Measurements from ENCODE around the gene HCN4.

HCN4 gene

DNA sequence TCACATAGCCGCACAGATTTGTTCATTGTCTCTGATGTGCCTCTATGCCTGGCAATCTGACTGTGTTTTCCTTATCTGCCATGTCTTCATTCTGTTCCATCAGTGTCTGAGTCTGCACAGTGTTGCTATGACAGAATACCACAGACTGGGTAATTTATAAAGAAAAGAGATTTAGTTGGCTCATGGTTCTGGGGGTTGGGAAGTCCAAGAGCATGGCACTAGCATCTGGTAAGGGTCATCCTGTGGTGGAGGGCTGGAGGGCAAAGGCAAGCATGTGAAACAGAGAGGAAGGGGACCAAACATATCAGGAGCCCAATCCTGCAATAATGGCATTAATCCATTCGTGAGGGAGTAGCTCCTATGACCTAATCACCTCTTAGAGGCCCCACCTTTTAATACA lies 11.9 kb upstream of the HCN4 start:
- no peak for DNase-seq (ENCODE audit: low read depth in 1 of 2, low spot score in 1 of 2)

DNA sequence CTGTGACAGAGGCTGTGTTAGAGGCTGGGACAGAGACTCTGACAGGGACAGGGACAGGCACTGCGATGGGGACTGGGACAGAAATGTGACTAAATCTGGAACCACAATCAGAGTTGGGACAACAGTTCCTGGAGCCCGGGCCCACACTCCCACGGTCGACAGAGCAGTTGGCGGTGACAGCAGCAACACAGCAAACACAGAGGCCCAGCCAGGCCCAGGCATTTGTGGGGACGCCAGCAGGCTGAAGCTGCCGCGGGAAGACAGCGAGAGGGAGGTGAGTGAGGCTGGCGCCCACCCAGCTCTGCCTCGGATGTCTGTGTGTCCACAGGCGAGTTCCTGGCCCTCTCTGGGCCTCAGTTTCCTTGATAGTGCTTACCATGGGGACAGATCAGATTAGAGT lies 9.3 kb upstream of the HCN4 start:
- no peak for DNase-seq (ENCODE audit: low read depth in 1 of 2, low spot score in 1 of 2)

DNA sequence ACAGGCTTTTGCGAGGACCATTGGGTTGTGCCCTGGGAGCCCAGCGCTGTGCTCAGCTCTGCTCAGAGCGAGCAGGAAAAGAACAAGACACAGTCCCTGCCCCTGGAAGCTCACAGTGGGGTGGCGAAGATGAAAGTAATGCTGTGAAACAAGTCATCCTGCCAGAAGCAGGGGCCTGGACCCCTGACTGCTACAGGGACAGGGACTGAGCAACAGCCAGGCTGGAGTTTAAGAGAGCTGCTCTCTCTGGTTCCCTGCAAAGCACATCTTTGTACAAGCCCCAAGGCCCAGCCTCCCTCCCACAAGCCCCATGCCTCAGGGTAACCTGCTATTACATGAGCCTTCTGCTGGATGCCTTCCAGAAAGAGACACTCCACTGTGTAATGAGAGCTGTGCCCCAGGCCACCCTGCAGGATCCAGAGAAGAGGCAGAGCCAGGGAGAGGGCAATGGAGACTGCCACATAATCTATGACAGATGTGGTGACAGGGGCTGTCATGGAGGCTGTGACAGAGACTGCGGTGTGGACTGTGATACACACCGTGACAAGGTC lies 7.1 kb upstream of the HCN4 start:
- no peak for DNase-seq (ENCODE audit: low read depth in 1 of 2, low spot score in 1 of 2)

DNA sequence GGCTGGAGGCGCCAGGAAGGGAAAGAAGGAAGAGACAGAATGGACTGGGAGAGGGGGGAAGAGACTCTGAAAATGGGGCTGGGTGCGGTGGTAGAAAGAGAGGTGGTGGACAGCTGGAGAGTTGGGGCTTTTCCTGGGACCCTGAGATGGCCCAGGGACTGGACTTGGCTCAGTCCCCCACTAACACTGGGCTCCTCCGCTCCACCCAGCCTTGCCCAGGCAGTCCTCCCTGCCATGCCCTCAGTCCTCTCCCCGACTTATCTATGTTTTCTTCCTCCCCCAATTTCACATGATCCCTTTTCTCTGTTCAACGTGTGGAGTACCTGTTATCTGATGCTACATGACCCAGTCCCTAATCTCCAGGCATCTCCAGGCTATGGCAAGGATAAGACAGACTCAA lies 6.3 kb upstream of the HCN4 start:
- DNase-seq (ENCODE audit: low read depth in 1 of 2, low spot score in 1 of 2): no peak

DNA sequence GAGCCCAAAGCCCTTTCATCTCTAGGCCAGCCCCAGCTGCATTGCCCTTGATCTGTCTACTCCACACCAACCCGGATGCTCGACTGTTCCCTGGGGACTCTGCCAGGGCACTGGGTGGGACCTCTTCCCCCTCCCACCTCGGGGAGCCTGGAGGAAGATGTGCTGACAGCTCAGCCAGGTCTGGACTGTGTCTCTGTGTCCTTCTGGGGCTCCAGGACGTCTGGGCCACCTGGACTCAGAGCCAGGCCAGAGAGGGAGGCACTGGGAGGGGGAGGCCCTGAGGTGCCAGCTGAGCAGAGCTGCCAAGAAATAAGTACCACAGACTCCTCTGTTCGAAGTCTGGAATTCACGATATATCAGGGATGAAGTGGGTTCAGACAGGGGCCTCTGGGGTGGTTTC lies 5.8 kb upstream of the HCN4 start:
- DNase-seq (ENCODE audit: low read depth in 1 of 2, low spot score in 1 of 2): no peak

DNA sequence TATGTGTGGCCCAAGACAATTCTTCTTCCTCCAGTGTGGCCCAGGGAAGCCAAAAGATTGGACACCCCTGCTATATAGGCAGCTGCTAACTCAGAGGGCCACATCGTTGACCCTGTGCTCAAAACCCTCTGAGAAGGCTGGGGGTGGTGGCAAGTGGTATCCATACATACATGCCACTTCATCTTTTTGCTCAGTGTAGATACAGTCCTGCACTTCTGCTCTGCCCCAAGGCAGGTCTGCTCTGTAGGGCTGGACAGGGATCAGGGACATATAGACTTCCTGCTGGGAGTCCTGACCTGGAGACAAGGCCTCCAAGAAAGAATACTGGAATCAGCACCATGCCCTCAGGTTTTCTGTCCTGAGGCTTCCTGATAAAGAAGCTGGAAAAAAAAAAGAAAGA lies 4.5 kb upstream of the HCN4 start:
- no peak for DNase-seq (ENCODE audit: low read depth in 1 of 2, low spot score in 1 of 2)

DNA sequence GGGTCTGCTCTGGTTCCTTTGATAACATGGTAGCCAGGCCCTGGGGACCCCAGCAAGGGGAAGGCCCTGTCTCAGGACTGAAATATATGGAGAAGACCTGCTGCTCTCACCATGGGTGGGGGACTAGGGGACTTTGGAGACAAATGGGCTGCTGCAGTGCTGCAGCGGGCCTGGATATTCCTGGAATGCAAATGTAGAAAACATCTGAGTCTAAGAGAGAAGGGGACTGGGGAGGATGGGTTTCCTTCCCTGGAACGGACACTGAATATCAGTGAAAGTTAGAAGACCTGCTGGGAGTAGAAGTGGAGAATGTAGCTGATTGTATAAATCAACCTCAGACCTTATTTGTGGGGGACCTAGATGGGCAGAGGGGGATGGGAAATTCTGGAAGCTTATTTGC lies 3.1 kb upstream of the HCN4 start:
- no peak for DNase-seq (ENCODE audit: low read depth in 1 of 2, low spot score in 1 of 2)

DNA sequence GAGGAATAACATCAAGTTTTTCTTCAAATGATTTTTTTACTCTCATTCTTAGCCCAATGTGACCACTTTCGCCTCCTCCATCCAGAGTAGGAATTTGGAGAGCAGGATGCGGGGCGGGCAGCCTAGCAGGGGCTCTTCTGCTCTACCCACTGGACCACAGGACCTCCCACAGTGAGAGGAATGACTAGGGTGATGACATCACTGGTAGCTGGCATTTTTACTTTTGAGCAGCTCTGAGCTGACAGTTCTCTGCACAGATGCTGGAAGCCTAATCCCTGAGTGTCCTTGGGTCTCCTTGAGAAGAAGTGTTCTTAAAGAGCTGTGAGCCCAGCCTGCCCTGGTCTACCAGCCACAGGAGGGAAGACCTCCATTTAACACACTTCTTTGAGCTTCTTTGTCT lies 1.4 kb upstream of the HCN4 start:
- DNase-seq (ENCODE audit: low read depth in 1 of 2, low spot score in 1 of 2): no peak

DNA sequence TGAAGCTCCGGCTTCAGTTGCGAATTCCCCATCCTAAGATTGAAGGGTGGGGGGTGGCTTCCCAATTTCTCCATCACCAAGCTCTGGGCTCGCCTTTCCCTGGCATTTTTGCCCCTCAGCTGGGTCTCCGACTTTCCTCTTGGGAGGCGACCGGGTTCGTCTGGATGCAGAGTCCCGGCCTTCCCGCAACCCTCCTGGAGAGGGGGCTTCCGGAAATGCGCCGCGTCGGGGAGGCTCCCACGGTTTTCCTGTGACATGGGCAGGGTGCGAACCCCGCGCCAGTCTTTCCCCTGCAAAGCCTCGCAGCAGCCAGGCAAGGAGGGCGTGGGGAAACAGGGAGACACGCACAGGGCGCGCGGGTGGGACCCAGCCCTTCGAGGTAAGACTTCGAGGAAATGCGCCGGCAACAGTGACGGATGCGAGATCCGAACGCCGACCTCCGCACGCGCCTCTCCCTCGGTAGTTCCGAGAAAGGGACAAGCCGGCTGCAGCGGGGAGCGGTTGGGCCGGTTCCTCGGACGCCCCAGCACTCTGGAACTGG lies 466 bp upstream of the HCN4 start:
- no peak for DNase-seq (ENCODE audit: low read depth in 1 of 2, low spot score in 1 of 2)

DNA sequence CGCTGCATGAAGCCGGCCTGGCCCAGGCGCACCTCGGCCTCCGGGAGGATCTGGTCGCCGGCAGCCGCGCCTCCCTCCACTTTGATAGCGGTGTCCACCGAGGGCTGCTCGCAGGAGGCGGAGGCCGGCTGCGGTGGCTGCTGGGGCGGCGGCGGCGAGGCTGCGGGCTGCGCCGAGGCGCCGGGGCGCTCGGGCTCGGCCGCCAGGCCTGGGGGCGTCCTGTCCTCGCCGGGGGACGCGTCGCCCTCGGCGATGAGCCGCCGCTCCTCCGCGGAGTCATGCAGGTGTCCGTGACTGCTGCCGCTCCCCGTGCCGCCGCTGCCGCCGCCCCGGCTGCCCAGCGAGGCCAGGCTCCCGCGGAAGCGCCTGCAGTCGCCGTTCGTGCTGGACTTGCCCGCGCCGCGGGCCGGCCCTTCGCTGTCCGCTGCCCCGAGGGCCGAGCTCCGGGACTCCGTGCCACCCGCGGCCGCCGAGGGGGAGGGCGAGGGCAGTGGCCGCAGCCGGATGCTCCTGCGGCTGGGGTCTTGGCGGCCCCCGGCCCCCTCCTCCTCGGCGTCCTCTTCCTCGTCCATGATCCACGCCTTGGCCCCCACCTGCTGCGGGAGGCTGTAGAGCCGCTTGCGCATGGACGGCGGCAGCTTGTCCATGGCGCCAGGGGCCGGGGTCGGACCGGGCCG lies 996 bp downstream of the HCN4 start:
- no peak for DNase-seq (ENCODE audit: low read depth in 1 of 2, low spot score in 1 of 2)

DNA sequence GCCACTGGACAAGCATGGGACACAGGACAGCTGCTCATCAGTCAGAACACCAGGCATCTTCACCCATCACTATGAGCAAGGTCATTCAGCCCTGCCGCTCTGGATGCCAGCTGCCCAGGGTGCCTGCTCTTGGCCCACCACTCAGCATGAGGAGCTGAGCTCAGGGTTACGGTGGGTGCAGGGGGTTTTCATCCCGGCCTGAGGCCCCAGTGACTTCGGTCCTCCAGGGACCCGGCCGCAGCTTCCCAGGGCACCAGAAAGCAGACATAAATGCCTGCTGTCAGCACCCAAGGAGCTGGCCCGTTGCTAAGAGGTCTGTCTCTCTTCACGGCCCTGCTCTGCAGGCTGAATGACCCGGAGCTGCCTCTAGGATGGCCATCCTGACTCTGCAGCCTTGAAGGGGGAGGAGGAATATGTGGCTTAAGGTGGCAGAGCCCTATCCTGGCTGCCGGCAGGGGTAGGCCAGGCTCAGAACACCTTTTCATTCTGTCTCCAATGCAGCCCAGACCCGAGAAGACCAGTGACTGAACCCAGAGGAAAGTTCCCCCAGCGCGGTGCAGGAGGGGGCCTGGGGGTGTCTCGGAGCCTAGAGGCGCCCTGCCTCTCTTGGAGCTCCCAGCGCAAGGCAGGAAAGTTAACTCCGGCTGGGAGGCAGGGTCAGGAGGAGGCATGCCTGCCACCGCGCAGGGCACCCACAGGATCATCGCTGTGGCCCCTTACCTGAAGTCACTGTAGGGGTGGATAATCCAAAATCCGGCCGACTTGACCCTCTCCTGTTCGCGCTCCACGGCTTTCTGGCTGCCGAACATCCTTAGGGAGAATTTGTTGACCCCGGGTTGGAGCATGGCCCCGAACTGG lies 1.8 kb downstream of the HCN4 start:
- DNase-seq (ENCODE audit: low read depth in 1 of 2, low spot score in 1 of 2): no peak

DNA sequence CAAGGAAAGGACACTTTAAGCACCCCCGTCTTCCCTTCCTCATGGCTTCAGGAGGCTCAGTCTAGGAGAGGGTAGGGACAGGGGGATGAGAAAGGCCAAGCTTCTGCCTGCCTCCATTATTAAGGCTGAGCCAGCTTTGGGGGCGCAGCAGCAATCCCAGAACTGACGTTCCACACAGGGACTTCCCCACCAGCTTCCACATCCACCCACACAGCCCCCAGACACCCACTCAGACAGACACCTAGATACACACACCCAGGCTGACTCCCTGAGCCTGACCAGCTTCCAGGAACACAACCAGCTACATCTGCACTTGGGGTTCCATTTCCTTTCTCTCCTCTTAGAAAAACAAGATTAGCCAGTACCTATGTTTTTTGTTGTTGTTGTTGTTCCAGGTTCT lies 4.7 kb downstream of the HCN4 start:
- DNase-seq (ENCODE audit: low read depth in 1 of 2, low spot score in 1 of 2): no peak

DNA sequence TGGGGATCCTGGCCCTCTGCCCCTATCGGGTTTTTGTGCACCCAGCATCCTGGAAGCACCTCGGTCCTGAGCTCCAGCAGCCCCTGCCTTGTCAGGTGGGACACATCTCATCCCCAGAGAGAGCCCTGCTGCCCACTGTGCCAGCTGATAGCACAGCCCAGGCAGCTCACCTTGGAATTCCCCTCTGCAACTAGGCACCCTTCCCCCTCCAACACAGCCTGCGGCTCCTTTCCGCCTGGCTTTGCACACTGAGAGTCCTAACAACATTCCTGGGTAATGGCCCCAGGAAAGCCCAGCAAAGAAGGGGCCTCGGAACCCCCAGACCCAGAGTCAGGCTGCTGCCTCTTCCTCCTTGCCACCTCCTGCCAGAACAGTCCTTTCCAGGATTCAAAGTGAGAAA lies 5.9 kb downstream of the HCN4 start:
- no peak for DNase-seq (ENCODE audit: low read depth in 1 of 2, low spot score in 1 of 2)

DNA sequence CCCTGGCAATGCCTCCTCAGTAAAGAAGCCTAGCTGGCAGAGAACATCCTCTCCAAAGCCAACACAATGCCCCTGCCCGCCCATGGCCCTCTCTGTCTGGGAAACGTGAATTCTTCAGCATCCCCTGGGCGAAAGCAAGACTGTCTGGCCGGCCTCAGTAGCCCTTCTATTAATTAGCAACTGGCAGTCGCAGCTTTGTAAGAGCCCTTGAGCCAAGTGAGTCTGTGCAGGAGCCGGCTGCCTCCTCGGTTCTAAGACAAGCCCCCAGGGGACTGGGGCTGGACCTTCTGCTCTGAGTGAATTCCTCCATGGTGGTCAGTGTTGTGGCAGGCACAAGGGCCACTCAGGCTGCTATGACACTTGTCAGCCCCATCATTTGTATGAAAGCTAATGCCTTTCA lies 7.4 kb downstream of the HCN4 start:
- no peak for DNase-seq (ENCODE audit: low read depth in 1 of 2, low spot score in 1 of 2)

DNA sequence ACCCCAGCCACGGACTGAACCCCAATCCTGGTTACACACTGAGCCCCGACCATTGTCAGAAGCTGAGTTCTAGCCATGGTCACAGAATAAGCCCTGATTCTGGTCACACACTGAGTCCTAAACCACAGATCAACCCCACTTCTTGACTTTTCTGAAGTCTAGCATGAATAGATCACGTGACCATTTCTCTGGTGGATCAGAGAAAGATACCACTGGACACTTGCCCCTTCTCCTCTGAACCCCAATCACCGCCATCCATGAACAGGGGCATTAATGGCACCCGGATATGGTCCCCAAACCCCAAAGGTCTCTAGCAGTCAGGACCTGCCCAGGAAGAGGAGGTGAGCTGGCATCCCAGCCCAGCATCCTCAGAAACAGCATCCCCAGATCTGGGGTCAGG lies 9.1 kb downstream of the HCN4 start:
- no peak for DNase-seq (ENCODE audit: low read depth in 1 of 2, low spot score in 1 of 2)

DNA sequence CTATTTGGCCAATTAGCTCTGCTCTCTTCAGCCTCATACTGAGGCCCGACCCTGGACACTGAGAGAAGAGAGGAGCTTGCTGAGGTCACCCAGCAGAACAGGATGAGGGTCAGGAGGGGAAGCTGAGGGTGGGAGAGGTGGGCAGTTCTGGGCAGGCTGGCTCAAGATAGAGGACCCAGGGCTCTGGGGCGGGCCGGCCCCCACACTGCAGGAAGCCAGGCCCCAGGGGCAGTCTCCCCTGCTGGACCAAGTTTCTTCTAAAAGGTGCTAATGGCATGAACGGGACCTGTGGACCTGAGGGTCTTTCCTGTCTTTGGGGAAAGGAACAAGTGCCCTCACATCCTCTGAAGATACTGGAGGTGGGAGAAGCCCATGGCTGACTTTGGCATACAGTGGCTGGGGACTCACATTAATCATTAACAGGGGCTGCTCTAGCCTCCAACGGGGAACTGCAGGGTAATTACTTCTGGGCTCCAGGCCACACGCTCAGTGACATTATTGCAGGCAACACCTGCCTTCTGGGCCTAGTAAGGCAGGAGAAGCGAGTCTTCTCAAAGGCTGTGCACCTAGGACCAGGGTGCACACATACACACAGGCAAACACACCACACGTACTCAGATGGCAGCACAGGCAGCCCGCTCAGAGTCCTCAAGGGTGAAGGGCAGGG lies 10.6 kb downstream of the HCN4 start:
- no peak for DNase-seq (ENCODE audit: low read depth in 1 of 2, low spot score in 1 of 2)

DNA sequence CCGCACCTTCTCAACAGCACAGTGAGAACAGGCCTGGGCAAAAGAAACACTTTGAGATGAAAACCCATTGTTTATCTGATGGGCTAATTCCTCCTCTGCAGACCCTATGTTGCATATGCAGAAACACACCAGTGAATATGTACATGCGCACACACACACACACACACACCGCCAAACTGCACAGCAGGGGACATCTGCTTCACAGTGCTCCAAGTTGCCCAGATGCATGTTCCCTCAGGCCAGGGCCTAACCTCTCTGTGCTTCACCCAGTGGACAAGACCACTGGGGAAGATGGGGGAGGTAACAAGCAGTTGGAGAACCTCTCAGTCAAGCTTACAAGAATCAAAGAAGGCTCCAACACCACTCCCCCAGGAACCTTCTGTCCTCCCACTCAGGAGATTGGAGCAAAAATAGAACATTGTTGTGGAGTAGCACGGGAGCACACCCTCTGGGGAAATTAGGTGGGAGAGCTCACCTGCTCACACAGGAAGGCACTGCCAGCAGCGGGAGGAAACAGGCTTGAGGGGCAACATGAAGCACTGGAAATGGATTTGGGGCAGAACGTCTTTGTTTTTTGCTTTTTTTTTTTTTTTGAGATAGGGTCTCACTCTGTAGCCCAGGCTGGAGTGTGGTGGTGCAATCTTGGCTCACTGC lies 13.0 kb downstream of the HCN4 start:
- DNase-seq (ENCODE audit: low read depth in 1 of 2, low spot score in 1 of 2): no peak

DNA sequence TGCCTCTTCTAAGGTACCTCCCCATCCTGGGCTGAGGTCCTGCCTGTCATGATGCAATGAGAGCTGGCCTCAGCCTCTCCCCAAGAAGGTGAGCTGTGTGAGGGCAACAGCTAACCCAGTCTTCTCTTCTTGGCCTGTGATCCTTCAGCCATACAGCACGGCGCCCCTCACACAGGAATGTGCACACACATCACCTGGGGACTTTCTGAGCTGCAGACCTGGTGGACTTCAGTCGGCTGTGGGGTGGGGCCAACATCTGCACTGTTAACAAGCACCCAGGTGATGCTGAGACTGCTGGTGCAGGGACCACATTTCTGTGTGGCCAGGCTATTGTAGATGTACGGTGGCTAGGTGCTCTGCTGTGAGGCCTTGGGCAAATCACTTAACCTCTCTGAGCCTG lies 14.5 kb downstream of the HCN4 start:
- DNase-seq (ENCODE audit: low read depth in 1 of 2, low spot score in 1 of 2): no peak

DNA sequence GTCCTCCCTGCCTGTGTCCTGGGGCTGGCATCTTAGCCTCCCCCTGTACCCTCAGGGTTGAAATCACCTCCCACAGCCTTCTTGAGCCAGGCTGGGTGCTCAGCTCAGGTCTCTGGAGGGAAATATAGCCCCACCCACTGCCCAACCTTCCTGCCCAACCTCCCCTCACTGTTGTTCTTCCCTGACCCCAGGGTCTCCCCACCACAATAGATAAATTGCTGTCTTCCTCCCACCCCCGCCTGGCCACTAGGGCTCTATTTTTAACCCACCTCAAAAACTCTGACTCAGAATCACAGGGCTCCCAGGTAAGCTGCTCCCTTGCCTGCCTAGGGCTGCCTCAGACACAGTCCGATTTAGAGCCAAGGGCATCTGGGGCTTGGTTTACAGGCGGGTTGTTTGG lies 15.0 kb downstream of the HCN4 start:
- DNase-seq (ENCODE audit: low read depth in 1 of 2, low spot score in 1 of 2): no peak

DNA sequence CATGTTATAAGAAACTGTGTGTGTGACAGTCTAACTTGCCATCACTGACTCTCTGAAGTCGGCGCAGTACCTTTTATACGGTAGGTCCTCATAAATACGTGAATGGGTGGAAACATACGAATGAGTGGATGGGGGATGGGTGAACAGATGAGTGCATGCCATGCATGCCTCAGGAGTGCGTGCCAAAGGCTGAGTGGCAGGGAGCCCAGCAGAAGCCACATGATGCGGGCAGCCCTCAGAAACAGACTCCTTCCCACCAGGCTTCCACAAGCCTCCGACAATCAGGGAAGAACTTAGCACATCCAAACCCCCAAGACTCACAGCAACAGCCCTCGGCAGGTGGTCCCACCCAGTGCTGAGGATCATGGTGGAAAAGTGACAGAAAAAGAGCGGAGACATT lies 16.7 kb downstream of the HCN4 start:
- no peak for DNase-seq (ENCODE audit: low read depth in 1 of 2, low spot score in 1 of 2)

DNA sequence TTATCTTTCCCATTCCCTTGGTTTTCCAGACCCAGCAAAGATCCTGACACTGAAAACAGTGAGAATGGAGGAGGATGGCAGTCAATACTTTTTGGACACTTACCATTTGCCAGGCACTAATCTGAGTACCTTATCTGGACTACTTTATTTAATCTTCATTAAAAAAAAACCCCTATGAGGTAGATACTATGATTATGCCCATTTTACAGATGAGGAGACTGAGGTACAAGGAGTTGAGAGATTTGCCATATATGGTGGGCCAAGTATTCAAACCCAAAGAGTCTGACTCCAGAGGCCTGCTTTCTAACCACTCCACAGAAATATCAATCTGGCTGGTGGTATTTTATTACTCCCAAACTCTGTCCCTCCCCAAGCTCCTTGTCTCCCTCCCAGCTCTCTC lies 19.6 kb downstream of the HCN4 start:
- no peak for DNase-seq (ENCODE audit: low read depth in 1 of 2, low spot score in 1 of 2)
